HG03521 (cell line): Measurements from ENCODE around the gene LAMA5.
"Not testable (repeated sequence)": the region's sequence is repeated elsewhere in the genome, so short reads cannot be mapped to it uniquely, and the experiment has no call there.

Source experiments
- ATAC-seq: cut with Tn5 transposase; IDR thresholded peaks from one replicate; pipeline ENCODE4 v1.9.1; 2021; ENCODE audit warnings: mild to moderate bottlenecking, moderate library complexity; ENCODE audit not compliant: unreplicated experiment

LAMA5 gene

GRCh38 chr20:62390317-62391164 is 23.4 kb upstream of the LAMA5 start:
- ATAC-seq = no peak

GRCh38 chr20:62389601-62390087 is 22.5 kb upstream of the LAMA5 start:
- no peak for ATAC-seq

GRCh38 chr20:62388839-62389600 is 21.9 kb upstream of the LAMA5 start:
- no peak for ATAC-seq

GRCh38 chr20:62387933-62388635 is 21.0 kb upstream of the LAMA5 start:
- no peak for ATAC-seq

GRCh38 chr20:62387219-62387913 is 20.3 kb upstream of the LAMA5 start:
- ATAC-seq = no peak

GRCh38 chr20:62386383-62387218 is 19.5 kb upstream of the LAMA5 start, which contains the start of gene RPS21:
Gene RPS21 (plus strand): TSS chr20:62387103. CDS start chr20:62387339, 236 bp downstream.
- peak; percentile 86 for ATAC-seq

- no peak for ATAC-seq
Observed at GRCh38 chr20:62382306-62383198, 15.4 kb upstream of the LAMA5 start.

GRCh38 chr20:62381842-62382241 is 14.7 kb upstream of the LAMA5 start:
- ATAC-seq = no peak

GRCh38 chr20:62381202-62381797 is 14.2 kb upstream of the LAMA5 start:
- no peak for ATAC-seq

- ATAC-seq = no peak
Observed at GRCh38 chr20:62378215-62378614, 11.1 kb upstream of the LAMA5 start.

- no peak for ATAC-seq
Observed at GRCh38 chr20:62377615-62378178, 10.6 kb upstream of the LAMA5 start.

- no peak for ATAC-seq
Observed at GRCh38 chr20:62377064-62377461, 10.0 kb upstream of the LAMA5 start.

GRCh38 chr20:62376112-62377063 is 9.3 kb upstream of the LAMA5 start:
- ATAC-seq = no peak

- ATAC-seq = no peak
Observed at GRCh38 chr20:62374331-62375152, 7.4 kb upstream of the LAMA5 start.

GRCh38 chr20:62373631-62374179 is 6.6 kb upstream of the LAMA5 start:
- not testable (repeated sequence) for ATAC-seq
